Type B pancreatic cell (in vitro differentiated cells): ENCODE measurements around the gene NME3. TPM values are rescaled to one million over a fixed set of nuclear protein-coding genes. Genes with fewer than 3 reads are reported as not detected.

Experiments used
- DNase-seq: peaks from one replicate; pipeline ENCODE4 v3.0.0; 2021; ENCODE audit warnings: mixed read lengths; ENCODE audit not compliant: unreplicated experiment; ENCODE audit errors: extremely low spot score
- H3K27ac Mint-ChIP-seq: 2 replicates; pipeline ENCODE4 v1.8.0; 2021; ENCODE audit warnings: mild to moderate bottlenecking, mixed read lengths
- H3K27me3 Mint-ChIP-seq: 2 replicates; pipeline ENCODE4 v1.8.0; 2021; ENCODE audit warnings: mixed read lengths
- H3K36me3 Mint-ChIP-seq: 2 replicates; pipeline ENCODE4 v1.8.0; 2021; ENCODE audit warnings: mixed read lengths
- H3K4me1 Mint-ChIP-seq: one replicate; pipeline ENCODE4 v1.8.0; 2021; ENCODE audit warnings: mixed read lengths; ENCODE audit not compliant: unreplicated experiment
- H3K4me3 Mint-ChIP-seq: 2 replicates; pipeline ENCODE4 v1.8.0; 2021; ENCODE audit warnings: mild to moderate bottlenecking, mixed read lengths
- H3K9me3 Mint-ChIP-seq: 2 replicates; pipeline ENCODE4 v1.8.0; 2021; ENCODE audit warnings: mixed read lengths
- long read RNA-seq: library from polyadenylated mRNA; unstranded; transcript quantifications from one replicate; pipeline ENCODE4 v2.0.0, GENCODE V29; 2020
- total RNA-seq: library from RNA; stranded (reverse); gene quantifications from 2 replicates; pipeline ENCODE4 v1.2.1, GENCODE V29; 2021; ENCODE audit warnings: low replicate concordance
- TF ChIP-seq, protein P1 (sequence below): fragments of 200-600 bp; sonication (generic); conservative IDR thresholded peaks from 2 replicates; pipeline ENCODE4 v1.5.0; 2021; ENCODE audit warnings: antibody characterized with exemption, mild to moderate bottlenecking

Gene NME3
- 54.0 and 55.9 TPM in 2 replicates for total RNA-seq
- long read RNA-seq, transcript NME3-201 (5 exons, 1,069 nt): major isoform, 5 of 7 reads
- long read RNA-seq, partial matches to known transcripts: 0 of 7 reads
- long read RNA-seq, other reads (novel, unspliced or antisense): 0 of 7 reads

- peak within 1 kb of the TSS; percentile 95 for H3K27ac Mint-ChIP-seq
These were observed at the start of gene NME3 for GRCh38 chr16:1771188-1771863. Gene NME3 (minus strand): TSS chr16:1771543. CDS start chr16:1771534, 9 bp downstream.

GRCh38 chr16:1820946-1821290 lies 49.6 kb upstream of the NME3 start:
- TF ChIP-seq, protein P1, sequence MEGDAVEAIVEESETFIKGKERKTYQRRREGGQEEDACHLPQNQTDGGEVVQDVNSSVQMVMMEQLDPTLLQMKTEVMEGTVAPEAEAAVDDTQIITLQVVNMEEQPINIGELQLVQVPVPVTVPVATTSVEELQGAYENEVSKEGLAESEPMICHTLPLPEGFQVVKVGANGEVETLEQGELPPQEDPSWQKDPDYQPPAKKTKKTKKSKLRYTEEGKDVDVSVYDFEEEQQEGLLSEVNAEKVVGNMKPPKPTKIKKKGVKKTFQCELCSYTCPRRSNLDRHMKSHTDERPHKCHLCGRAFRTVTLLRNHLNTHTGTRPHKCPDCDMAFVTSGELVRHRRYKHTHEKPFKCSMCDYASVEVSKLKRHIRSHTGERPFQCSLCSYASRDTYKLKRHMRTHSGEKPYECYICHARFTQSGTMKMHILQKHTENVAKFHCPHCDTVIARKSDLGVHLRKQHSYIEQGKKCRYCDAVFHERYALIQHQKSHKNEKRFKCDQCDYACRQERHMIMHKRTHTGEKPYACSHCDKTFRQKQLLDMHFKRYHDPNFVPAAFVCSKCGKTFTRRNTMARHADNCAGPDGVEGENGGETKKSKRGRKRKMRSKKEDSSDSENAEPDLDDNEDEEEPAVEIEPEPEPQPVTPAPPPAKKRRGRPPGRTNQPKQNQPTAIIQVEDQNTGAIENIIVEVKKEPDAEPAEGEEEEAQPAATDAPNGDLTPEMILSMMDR: no peak
- DNase-seq: no peak
- Mint-ChIP-seq H3K27ac (no peak overlapping the region), H3K4me3 (no peak overlapping the region), H3K36me3 (no peaks in the 10 kb centered on the region), H3K4me1 (no peaks in the 10 kb centered on the region), H3K9me3 (no peaks in the 10 kb centered on the region), H3K27me3 (no peaks in the 10 kb centered on the region)

More at GRCh38 chr16:1771188-1771863, at the start of gene NME3:
- Mint-ChIP-seq H3K36me3 (peaks cover 4% of the 10 kb centered on the region), H3K27me3 (no peaks in the 10 kb centered on the region), H3K4me3 (peak within 1 kb of the TSS; percentile 99), H3K4me1 (no peaks in the 10 kb centered on the region), H3K9me3 (no peaks in the 10 kb centered on the region)
- no peak for DNase-seq
- TF ChIP-seq, protein P1: no peak

DNA sequence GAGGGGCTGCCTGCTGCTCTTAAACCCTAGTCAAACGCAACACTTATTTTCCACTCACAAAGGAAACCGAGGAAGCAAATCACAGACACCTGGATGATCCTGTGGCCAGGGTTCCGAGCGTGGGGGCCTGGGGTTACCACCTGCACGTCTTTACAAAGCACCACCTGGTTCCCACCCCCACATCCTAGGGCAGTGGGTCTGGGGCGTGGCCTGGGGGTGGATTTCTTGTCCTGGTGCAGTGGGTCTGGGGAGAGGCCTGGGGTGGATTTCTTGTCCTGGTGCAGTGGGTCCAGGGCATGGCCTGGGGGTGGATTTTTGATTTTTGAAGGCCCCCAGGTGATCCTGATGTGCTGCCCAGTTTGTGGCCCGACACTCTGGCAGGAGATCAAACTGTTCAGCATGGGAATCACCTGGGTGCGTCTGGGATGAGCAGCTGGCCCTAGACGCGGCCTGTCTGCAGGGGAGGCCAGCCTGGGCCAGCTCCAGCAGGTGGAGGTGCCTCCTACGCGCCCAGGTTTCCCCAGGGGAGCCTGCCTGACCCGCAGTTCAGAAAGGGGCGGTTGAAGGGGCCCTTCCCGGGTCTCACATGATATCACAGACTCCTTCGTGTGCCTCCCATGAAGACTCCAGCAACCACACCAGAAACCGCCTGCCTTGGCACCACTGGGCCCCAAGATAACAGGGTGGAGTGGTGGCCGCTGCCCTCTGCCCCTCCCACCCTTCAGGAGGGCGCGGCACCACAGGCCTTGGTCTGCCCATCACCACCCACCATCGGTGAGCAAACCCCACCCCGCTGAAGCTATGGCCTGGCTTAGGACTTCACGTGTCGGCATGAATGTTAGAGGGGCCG lies 49.0 kb upstream of the NME3 start:
- H3K4me1 Mint-ChIP-seq: no peaks in the 10 kb centered on the region
- TF ChIP-seq, protein P1: no peak
- no peaks in the 10 kb centered on the region for H3K27me3 Mint-ChIP-seq
- no peaks in the 10 kb centered on the region for H3K9me3 Mint-ChIP-seq
- no peak overlapping the region for H3K27ac Mint-ChIP-seq
- H3K4me3 Mint-ChIP-seq: no peak overlapping the region
- H3K36me3 Mint-ChIP-seq: peaks cover 2% of the 10 kb centered on the region
- DNase-seq: no peak

- TF ChIP-seq, protein P1: no peak
- Mint-ChIP-seq H3K4me1 (no peaks in the 10 kb centered on the region), H3K27ac (no peak overlapping the region), H3K36me3 (peaks cover 6% of the 10 kb centered on the region), H3K4me3 (no peak overlapping the region), H3K27me3 (no peaks in the 10 kb centered on the region), H3K9me3 (no peaks in the 10 kb centered on the region)
- no peak for DNase-seq
These were observed 48.3 kb upstream of the NME3 start for GRCh38 chr16:1819611-1820010.

GRCh38 chr16:1818873-1819525 lies 47.7 kb upstream of the NME3 start:
- H3K36me3 Mint-ChIP-seq: peaks cover 6% of the 10 kb centered on the region
- DNase-seq: no peak
- H3K4me1 Mint-ChIP-seq: no peaks in the 10 kb centered on the region
- H3K27ac Mint-ChIP-seq: no peak overlapping the region
- TF ChIP-seq, protein P1: no peak
- H3K4me3 Mint-ChIP-seq: no peak overlapping the region
- no peaks in the 10 kb centered on the region for H3K9me3 Mint-ChIP-seq
- H3K27me3 Mint-ChIP-seq: no peaks in the 10 kb centered on the region
